Measurements from ENCODE around the gene LTBP1. TPM values are rescaled to one million over a fixed set of nuclear protein-coding genes. Genes with fewer than 3 reads are reported as not detected.

The LTBP1 gene
- polyA plus RNA-seq, 1 donor (not counting 4 experiments of a cell fraction or from before 2014, with no cell fraction given), result 9.2 TPM

- Histone ChIP-seq H3K27ac (ENCODE audit: control insufficient read depth, insufficient read depth, low read length) (no peak overlapping the region), H4K20me1 (ENCODE audit: control insufficient read depth, extremely low read depth, insufficient read depth, low read length) (no peaks in the 10 kb centered on the region), H3K79me2 (ENCODE audit: control insufficient read depth, insufficient read depth, low read length) (no peaks in the 10 kb centered on the region), H3K4me2 (ENCODE audit: control insufficient read depth, extremely low read depth, insufficient read depth, low read depth, low read length) (no peak overlapping the region), H3K9me1 (ENCODE audit: control insufficient read depth, extremely low read depth, insufficient read depth, low read length) (no peaks in the 10 kb centered on the region), H3K9ac (ENCODE audit: control insufficient read depth, extremely low read depth, insufficient read depth, low read length) (no peak overlapping the region), H3K9me3 (ENCODE audit: control insufficient read depth, low read depth, low read length) (no peaks in the 10 kb centered on the region), H3K27me3 (ENCODE audit: control insufficient read depth, extremely low read depth, insufficient read depth, low read length) (no peaks in the 10 kb centered on the region), H2AFZ (ENCODE audit: control insufficient read depth, low read length) (no peak overlapping the region), H3K4me1 (ENCODE audit: control insufficient read depth, extremely low read depth, insufficient read depth, low read length) (peaks cover 11% of the 10 kb centered on the region), H3K36me3 (ENCODE audit: control insufficient read depth in 2 of 2, extremely low read depth in 1 of 2, insufficient read depth in 2 of 2, low read length in 2 of 2) (no peaks in the 10 kb centered on the region), H3K4me3 (ENCODE audit: control insufficient read depth in 2 of 3, extremely low read depth in 1 of 3, insufficient read depth in 2 of 3, low read depth in 1 of 3, low read length in 3 of 3) (no peak overlapping the region)
- DNase-seq (ENCODE audit: low read depth, low spot score), result no peak
- FAIRE-seq, result no peak
- TF ChIP-seq EZH2 (IDR thresholded peaks at IDR 0.05; ENCODE audit: low read length), result no peak
- TF ChIP-seq CTCF (optimal IDR thresholded peaks at IDR 0.05 in 1 of 3, IDR thresholded peaks at IDR 0.05 in 1 of 3, conservative IDR thresholded peaks at IDR 0.05 in 1 of 3; ENCODE audit: extremely low read depth in 1 of 3, insufficient read depth in 2 of 3, low read length in 3 of 3), result no peak
- dilution Hi-C loops (cut with MboI; ENCODE audit: extremely low pct_ligation_motif_present, low sequenced_read_pairs), result no loop called here
Observed at GRCh38 chr2:33024758-33025157, 78.0 kb downstream of the LTBP1 start.

DNA sequence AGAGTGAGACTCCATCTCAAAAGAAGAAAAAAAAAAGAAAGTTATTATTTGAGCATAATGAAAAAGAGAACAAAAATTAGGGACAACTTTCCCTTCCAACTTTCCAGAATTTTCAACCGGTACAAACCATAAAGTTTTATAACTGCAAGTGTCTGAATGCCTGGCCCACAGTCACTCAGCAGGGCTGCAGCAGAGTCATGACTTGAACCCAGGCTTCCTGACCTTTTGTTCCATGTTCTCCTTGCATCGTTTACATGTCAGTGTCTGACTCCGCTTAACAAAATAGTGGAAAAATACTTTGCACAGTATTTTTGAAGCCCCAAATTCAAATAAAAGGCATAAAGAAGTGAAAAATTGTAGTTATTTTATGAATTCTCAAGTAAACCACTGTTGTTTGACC is 82.7 kb downstream of the LTBP1 start:
- no peak overlapping the region for H3K4me3 ChIP-seq (ENCODE audit: control insufficient read depth in 2 of 3, extremely low read depth in 1 of 3, insufficient read depth in 2 of 3, low read depth in 1 of 3, low read length in 3 of 3)
- DNase-seq (ENCODE audit: low read depth, low spot score), result no peak
- no peak overlapping the region for H2AFZ ChIP-seq (ENCODE audit: control insufficient read depth, low read length)
- no peaks in the 10 kb centered on the region for H3K9me3 ChIP-seq (ENCODE audit: control insufficient read depth, low read depth, low read length)
- H3K27me3 ChIP-seq (ENCODE audit: control insufficient read depth, extremely low read depth, insufficient read depth, low read length), result no peaks in the 10 kb centered on the region
- H3K27ac ChIP-seq (ENCODE audit: control insufficient read depth, insufficient read depth, low read length), result no peak overlapping the region
- H3K79me2 ChIP-seq (ENCODE audit: control insufficient read depth, insufficient read depth, low read length), result no peaks in the 10 kb centered on the region
- dilution Hi-C loops (cut with MboI; ENCODE audit: extremely low pct_ligation_motif_present, low sequenced_read_pairs), result no loop called here
- no peak for FAIRE-seq
- H3K9ac ChIP-seq (ENCODE audit: control insufficient read depth, extremely low read depth, insufficient read depth, low read length), result no peak overlapping the region
- no peaks in the 10 kb centered on the region for H4K20me1 ChIP-seq (ENCODE audit: control insufficient read depth, extremely low read depth, insufficient read depth, low read length)
- H3K4me2 ChIP-seq (ENCODE audit: control insufficient read depth, extremely low read depth, insufficient read depth, low read depth, low read length), result no peak overlapping the region
- H3K36me3 ChIP-seq (ENCODE audit: control insufficient read depth in 2 of 2, extremely low read depth in 1 of 2, insufficient read depth in 2 of 2, low read length in 2 of 2), result no peaks in the 10 kb centered on the region
- TF ChIP-seq CTCF (optimal IDR thresholded peaks at IDR 0.05 in 1 of 3, IDR thresholded peaks at IDR 0.05 in 1 of 3, conservative IDR thresholded peaks at IDR 0.05 in 1 of 3; ENCODE audit: extremely low read depth in 1 of 3, insufficient read depth in 2 of 3, low read length in 3 of 3), result no peak
- TF ChIP-seq EZH2 (IDR thresholded peaks at IDR 0.05; ENCODE audit: low read length), result no peak
- H3K9me1 ChIP-seq (ENCODE audit: control insufficient read depth, extremely low read depth, insufficient read depth, low read length), result no peaks in the 10 kb centered on the region
- no peaks in the 10 kb centered on the region for H3K4me1 ChIP-seq (ENCODE audit: control insufficient read depth, extremely low read depth, insufficient read depth, low read length)

Data from keratinocyte (primary cell).